Lower leg skin (tissue), 4 donors: ENCODE results near the gene SLC25A25. TPM values are rescaled to one million over a fixed set of nuclear protein-coding genes. Genes with fewer than 3 reads are reported as not detected.

Experiments used
- DNase-seq, 2 donors: peaks; one replicate each; pipeline ENCODE4 v3.0.0-alpha.2; 2019; ENCODE audit warnings: low spot score in 2 of 2
- H3K4me3 ChIP-seq: fragments of 200-600 bp; sonication (generic); 2 replicates; pipeline ENCODE4 v1.5.1; 2017; ENCODE audit warnings: mild to moderate bottlenecking, low read depth; ENCODE audit not compliant: poor library complexity, severe bottlenecking
- POLR2A ChIP-seq, 2 donors: fragments of 450-650 bp; IDR thresholded peaks; one replicate each; pipeline ENCODE4 v1.6.1; 2016 to 2017; ENCODE audit warnings: antibody characterized with exemption in 2 of 2, mild to moderate bottlenecking in 1 of 2, moderate library complexity in 1 of 2
- WGBS, 2 donors: methylation state at CpG; one replicate each; pipeline ENCODE4 v1.1.5; 2018; 5-methylcytosine and 5-hydroxymethylcytosine counted together
- intact Hi-C: fragments of 100-400 bp; cut with DNase I; formaldehyde crosslinking; loops from one replicate; pipeline ENCODE4 v1.15.0; 2023; ENCODE audit warnings: low total_unique reads
- total RNA-seq, 4 donors: library from RNA; depleted of rRNA; stranded (reverse); fragments of >200 nt; gene quantifications; one replicate each; pipeline ENCODE4 v1.1.0, GENCODE V29; 2016
- TF ChIP-seq, protein P1 (sequence below), 3 donors: fragments of 450-650 bp; IDR thresholded peaks; one replicate each; pipeline ENCODE4 v1.5.1; 2016; ENCODE audit warnings: antibody characterized with exemption in 3 of 3, mild to moderate bottlenecking in 3 of 3, moderate library complexity in 2 of 3

SLC25A25 gene
- total RNA-seq, 4 donors from 2014 or later = 26.4 to 40.3 (median 32.0) TPM

DNA sequence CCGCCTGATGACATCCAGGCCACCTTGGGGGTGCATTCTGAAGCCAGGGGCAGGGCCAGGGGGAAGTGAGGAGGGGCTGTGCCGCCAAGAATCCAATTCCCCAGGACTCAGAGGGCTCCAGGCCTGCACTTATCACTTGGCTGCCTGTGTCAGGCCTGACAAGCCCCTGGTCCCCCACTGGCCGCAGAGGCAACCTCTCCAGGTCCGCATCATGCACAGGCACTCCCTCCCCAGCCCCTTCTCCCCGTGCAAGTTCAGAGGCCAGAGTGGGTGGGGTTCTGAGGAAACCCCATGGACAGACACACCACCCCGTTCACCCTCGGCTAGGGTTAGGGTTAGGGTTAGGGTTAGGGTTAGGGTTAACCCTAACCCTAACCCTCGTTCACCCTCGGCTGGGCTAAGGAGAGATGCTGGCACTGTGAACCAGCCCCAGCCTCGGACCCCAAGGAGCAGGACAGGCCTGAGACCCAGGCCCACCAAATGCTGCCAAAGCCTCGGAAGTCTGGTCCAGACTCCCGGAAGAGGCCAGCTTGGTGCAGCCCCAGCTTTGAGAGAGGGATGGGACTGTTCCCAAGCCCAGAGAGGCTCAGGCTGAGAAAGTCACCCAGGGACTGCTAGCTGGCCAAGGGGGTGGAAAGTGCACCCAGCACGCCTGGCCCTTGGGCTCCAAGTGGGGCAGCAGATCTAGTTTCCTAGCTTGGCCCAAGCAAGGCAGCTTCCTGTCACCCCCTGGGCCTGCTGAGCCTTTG is 86.1 kb downstream of the SLC25A25 start:
- intact Hi-C loops = no loop called here
- TF ChIP-seq, protein P1, sequence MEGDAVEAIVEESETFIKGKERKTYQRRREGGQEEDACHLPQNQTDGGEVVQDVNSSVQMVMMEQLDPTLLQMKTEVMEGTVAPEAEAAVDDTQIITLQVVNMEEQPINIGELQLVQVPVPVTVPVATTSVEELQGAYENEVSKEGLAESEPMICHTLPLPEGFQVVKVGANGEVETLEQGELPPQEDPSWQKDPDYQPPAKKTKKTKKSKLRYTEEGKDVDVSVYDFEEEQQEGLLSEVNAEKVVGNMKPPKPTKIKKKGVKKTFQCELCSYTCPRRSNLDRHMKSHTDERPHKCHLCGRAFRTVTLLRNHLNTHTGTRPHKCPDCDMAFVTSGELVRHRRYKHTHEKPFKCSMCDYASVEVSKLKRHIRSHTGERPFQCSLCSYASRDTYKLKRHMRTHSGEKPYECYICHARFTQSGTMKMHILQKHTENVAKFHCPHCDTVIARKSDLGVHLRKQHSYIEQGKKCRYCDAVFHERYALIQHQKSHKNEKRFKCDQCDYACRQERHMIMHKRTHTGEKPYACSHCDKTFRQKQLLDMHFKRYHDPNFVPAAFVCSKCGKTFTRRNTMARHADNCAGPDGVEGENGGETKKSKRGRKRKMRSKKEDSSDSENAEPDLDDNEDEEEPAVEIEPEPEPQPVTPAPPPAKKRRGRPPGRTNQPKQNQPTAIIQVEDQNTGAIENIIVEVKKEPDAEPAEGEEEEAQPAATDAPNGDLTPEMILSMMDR (IDR thresholded peaks at IDR 0.05) = no peak
- no peak for TF ChIP-seq POLR2A (IDR thresholded peaks at IDR 0.05)
- H3K4me3 ChIP-seq = no peak overlapping the region
- WGBS, 2 donors = 89 to 91% methylated on average over 8 to 11 of the region's 13 CpGs
- no peak for DNase-seq

- no peak overlapping the region for H3K4me3 ChIP-seq
- no peak for DNase-seq
- WGBS, 2 donors = 77 to 87% methylated on average over 7 of the region's 7 CpGs
- intact Hi-C loops = no loop called here
- TF ChIP-seq POLR2A (IDR thresholded peaks at IDR 0.05) = no peak
- TF ChIP-seq, protein P1 (IDR thresholded peaks at IDR 0.05) = no peak
Measured at GRCh38 chr9:128155736-128156500, 87.9 kb downstream of the SLC25A25 start.

Other genes with a start within 250 kb of the SLC25A25 start
- 10 to 100 TPM; 12.0 to 51.1 (median 19.6) TPM for gene ENG, start 213.6 kb upstream of the SLC25A25 start, total RNA-seq
- 10 to 100 TPM in 3 of 4 donors, 1 to 10 TPM in 1; 9.5 to 35.4 (median 19.8) TPM for gene AK1, start 190.6 kb upstream of the SLC25A25 start, total RNA-seq
- 10 to 100 TPM; 50.5 to 72.9 (median 65.6) TPM for gene ST6GALNAC6, start 168.6 kb upstream of the SLC25A25 start, total RNA-seq
- 10 to 100 TPM in 2 of 4 donors, 1 to 10 TPM in 2; 4.6 to 28.5 (median 16.5) TPM for gene ST6GALNAC4, start 151.2 kb upstream of the SLC25A25 start, total RNA-seq
- 10 to 100 TPM in 1 of 4 donors, 1 to 10 TPM in 3; 4.1 to 11.3 (median 8.4) TPM for gene PIP5KL1, start 137.5 kb upstream of the SLC25A25 start, total RNA-seq
- 10 to 100 TPM; 11.9 to 21.1 (median 15.8) TPM for gene DPM2, start 130.4 kb upstream of the SLC25A25 start, total RNA-seq
- gene EEIG1, start 87.2 kb upstream of the SLC25A25 start, total RNA-seq = 10 to 100 TPM; 33.0 to 81.3 (median 48.9) TPM
- gene NAIF1, start 912 bp upstream of the SLC25A25 start, total RNA-seq = 10 to 100 TPM in 1 of 4 donors, 1 to 10 TPM in 3; 8.6 to 10.8 (median 9.6) TPM
- 10 to 100 TPM; 32.6 to 66.5 (median 56.3) TPM for gene PTGES2, start 59.5 kb downstream of the SLC25A25 start, total RNA-seq
- gene LCN2, start 81.2 kb downstream of the SLC25A25 start, total RNA-seq = 10 to 100 TPM in 2 of 4 donors, 1 to 10 TPM in 2; 3.7 to 33.8 (median 19.1) TPM
- gene BBLN, start 92.0 kb downstream of the SLC25A25 start, total RNA-seq = 100 to 1,000 TPM; 288 to 606 (median 392) TPM
- 100 to 1,000 TPM in 1 of 4 donors, 10 to 100 TPM in 3; 71.6 to 135 (median 83.9) TPM for gene CIZ1, start 123.3 kb downstream of the SLC25A25 start, total RNA-seq
- gene DNM1, start 135.1 kb downstream of the SLC25A25 start, total RNA-seq = 10 to 100 TPM in 1 of 4 donors, 1 to 10 TPM in 3; 6.9 to 11.4 (median 9.0) TPM
- gene GOLGA2, start 207.8 kb downstream of the SLC25A25 start, total RNA-seq = 100 to 1,000 TPM in 3 of 4 donors, 10 to 100 TPM in 1; 81.8 to 123 (median 116) TPM
- gene SWI5, start 208.0 kb downstream of the SLC25A25 start, total RNA-seq = 10 to 100 TPM; 12.3 to 31.1 (median 24.8) TPM